GM19043 (cell line): ENCODE results near the gene MTM1.

Experiments used
- ATAC-seq: cut with Tn5 transposase; IDR thresholded peaks from one replicate; pipeline ENCODE4 v1.9.1; 2021; ENCODE audit warnings: low read depth; ENCODE audit not compliant: unreplicated experiment

Gene MTM1

DNA sequence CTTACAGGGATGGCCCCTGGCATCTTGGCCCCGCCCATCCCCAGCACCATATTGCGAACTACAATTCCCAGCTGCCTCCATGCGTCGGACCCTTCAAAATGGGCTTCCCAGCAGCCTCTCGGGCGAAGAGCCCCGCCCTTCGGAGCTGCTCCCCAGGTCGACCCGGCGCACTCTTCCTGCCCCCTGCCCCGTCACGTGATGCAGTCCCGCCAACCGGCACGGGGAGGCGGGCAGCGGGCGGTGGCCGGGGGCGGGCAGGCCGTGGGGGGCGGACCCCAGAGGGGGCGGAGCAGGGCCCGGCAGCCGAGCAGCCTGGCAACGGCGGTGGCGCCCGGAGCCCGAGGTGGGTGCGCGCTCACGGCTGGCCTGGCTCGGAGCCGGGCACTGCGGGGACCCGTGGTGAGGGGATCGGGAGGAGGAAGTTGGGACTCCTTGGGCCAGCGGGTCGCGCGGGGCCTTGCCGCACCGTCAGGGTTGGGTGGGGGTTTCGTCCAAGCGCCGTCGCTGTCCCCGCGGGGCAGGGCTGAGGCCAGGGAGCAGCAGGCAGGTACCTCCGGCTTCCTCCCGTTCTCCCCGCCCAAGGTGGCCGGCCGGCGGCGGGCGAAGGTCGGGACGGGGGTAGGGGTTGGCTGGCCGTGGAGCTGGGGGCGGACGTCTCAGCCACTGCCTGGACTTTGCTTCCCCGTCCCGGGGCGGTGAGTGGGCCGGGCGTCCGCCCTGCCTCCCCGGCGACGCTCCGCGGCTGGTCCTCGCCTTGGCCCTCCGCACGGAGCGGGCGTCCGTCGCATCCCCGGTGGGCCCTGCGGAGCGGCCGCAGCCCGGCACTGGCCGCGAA lies at the start of gene MTM1:
TSS of gene MTM1 (plus strand) at position 302 of the 835 bp plus-strand sequence. CDS start 23,994 bp downstream, outside the sequence.
- ATAC-seq, result peak; percentile 81

DNA sequence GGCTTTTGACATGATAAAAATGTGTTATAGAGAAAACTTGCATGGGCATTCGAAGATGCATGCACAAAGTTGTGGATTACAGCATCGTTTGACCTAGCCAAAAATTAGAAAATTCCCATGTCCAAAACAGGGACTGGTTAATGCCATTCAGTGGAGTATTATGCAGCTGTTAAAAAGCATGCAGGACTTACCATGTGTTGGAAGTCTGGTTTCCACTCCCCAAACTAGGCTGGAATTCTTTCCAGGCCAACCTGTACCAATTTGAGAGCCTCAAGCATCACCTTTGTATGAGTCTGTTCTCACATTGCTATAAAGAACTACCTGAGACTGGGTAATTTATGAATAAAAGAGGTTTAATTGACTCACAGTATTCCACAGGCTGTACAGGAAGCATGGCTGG lies 45.9 kb upstream of the MTM1 start:
- ATAC-seq, result no peak

- no peak for ATAC-seq
Measured at GRCh38 chrX:150525061-150525919, 43.1 kb upstream of the MTM1 start.

- no peak for ATAC-seq
Measured at GRCh38 chrX:150526692-150527091, 41.7 kb upstream of the MTM1 start.

- ATAC-seq, result no peak
Measured at GRCh38 chrX:150527108-150527507, 41.3 kb upstream of the MTM1 start.

GRCh38 chrX:150529587-150529986 lies 38.8 kb upstream of the MTM1 start:
- ATAC-seq, result no peak

DNA sequence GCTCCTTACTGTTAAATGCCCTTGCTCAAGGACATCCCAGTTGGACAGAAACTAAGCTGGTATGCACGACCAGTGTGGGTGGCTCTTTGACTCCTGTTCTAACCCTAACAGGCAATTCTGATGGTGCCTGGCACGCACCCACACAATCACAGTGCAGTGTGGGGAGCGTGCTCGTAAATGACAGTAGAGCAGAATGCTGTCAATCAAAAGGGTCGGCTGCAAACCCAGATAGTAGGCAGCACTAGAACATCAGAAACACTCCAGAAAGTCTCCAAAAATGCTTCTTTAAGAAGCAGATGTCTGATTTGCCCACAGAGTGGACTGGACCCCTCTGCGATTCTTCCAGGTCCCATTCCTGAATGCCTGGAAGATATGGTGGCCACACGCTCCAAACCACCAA lies 37.6 kb upstream of the MTM1 start:
- no peak for ATAC-seq

- ATAC-seq, result no peak
Measured at GRCh38 chrX:150531467-150531866, 37.0 kb upstream of the MTM1 start.

DNA sequence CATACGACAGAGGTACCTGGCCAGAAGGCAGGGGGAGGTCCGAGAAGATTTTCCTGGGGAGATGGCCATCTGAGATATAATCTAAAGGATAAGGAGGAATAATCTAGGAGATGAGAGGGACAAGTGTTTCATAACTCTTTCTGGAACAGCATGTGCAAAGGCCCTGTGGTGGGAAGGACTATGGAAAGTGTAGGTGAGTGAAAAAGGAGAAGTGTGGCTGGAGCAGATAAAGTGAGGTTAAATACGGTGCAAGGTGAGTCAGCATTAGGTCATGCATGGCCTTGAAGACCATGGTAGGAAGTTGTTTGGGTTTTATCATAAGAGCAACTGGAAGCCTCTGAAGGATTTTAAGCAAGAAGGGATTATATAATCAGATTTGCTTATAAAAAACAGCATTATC lies 34.6 kb upstream of the MTM1 start:
- ATAC-seq, result no peak

DNA sequence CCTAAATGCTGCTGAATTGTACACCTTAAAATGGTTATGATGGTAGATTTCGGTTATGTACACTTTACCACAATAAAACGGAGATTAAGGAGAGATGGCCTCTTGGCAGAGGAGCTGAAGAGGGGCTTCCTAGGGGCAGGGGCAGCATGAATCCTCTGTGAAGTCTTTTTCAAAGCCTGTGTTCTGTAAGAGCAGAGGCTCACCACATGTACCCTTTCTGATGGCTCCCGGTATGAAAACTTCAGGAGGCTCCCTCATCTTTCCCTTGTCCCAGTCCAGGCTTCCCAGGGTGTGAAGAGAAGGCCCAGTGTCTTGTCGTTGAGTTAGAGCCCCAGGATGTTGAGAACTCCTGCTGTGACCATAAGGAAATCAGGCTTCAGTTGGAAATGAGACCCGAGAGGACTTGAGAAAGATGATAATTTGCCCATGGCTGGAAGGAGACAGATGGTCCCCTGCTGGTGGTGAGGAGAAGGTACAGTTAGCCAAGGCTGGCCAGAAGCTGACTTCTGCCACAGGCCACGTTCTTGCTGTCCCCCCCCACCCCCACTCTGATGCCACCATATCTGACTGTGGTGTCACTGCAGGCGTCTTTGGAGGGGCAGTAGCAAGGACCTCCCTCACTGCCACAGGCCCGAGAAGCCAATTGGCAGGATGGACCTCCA lies 31.8 kb upstream of the MTM1 start:
- ATAC-seq, result no peak

DNA sequence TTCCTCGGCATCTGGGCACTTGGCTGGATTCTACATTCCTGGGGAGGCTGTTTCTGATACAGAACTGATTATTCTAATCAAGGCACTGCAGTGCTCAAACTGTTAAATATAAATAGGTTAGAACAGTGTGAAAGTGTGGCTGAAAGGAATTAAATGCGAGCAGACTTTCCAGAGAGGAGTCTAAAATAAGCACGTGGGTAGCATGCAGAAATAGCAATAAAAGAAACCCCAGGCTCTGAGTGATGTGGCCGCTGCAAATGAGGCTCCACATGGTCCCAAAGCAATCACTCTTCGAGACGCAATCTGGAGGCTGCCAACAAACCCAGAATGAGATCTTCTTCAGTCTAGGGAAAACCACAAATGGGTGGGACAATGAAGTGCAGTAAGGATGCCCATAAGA lies 30.6 kb upstream of the MTM1 start:
- no peak for ATAC-seq

GRCh38 chrX:150540965-150541364 lies 27.5 kb upstream of the MTM1 start:
- ATAC-seq, result no peak

GRCh38 chrX:150542846-150543229 lies 25.6 kb upstream of the MTM1 start:
- ATAC-seq, result peak; percentile 25

GRCh38 chrX:150543230-150544155 lies 24.9 kb upstream of the MTM1 start:
- peak; percentile 42 for ATAC-seq

DNA sequence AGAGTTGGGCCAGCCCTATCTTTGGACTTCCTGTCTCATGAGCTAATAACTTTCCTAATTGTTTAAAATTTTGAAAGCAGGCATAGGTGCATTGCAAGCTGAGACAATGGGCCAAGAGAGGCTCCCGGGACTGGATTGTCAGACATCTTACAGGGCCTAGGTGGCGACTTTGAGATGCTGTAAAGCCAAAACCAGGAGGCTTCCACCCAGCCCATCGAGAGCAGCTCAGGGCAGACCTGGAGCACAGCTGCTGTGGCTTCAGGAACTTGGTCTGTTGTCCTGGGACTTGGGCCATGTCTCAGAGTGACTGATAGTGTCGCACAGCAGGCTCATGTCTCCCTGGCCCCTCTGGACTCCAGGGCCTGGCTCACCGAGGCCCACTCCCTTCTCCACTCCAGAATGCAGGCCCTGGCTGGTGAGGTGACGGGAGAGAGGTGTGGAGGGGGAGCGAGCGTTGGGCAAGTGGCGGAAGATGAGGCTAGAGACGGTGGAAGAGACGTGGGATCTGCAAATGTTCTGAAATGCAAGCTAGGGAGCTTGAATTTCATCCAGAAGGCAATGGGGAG lies 24.1 kb upstream of the MTM1 start:
- ATAC-seq, result no peak

DNA sequence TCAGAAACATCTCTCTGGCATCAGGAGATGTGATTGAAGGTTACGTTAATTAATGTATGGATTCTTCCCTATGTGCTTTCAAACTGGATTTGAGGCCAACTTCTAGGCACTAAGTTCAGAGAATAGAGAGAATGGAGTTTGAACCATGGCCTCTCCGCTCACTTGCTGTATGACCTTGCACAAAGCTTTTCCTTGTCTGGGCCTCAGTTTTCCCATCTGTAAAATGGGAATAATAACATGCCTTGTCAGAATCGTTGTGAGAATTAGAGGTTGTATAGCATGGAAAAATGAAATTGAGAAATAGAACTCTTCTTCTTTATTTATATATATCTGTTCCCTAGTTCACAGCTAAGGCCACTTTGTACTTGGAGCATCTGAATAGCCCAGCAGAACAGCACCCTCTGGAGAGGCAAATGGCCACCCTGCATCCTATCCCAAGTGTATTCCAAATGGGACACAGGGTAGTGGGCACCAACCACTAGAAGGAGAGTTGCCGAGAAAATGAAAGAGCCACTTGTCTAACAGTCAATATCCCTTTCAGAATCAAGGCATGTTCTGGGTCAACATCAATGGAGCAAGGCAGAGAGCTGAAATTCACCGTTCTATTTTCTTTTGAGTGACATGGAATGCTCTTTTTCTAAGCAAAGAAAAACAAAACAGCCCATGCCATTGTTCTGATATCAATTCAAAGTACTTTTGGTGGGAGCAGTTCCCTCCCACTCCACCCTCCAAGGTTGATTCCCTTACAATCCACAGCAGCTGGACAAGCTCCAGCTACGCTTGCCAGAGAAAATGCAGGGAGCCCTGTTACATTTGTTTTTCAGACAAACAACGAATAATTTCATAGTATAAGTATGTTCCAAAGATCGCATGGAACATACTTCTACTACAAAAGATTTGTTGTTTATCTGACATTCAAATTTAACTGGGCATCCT lies 23.3 kb upstream of the MTM1 start:
- ATAC-seq, result no peak

DNA sequence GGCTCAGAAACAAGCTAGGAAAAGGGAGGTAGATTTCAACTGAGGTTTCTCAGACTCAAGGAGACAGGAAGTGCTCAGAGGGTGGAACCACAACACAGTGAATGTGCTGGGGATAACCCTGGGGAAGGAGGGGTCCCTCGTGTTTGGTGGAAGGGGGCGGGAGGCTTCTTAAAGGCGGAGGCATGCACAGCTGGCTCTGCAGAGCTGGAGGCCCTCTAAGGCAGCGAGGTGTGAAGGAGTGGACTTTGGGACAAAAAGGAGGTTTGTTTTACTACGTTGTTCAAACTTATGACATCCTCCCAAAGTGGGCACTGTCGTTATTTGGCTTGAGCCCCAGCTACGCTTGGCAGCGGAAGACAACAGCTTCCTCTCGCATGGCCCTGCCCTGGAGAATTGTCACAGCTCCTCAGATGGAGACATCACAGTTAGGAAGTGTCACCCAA lies 21.7 kb upstream of the MTM1 start:
- ATAC-seq, result no peak

DNA sequence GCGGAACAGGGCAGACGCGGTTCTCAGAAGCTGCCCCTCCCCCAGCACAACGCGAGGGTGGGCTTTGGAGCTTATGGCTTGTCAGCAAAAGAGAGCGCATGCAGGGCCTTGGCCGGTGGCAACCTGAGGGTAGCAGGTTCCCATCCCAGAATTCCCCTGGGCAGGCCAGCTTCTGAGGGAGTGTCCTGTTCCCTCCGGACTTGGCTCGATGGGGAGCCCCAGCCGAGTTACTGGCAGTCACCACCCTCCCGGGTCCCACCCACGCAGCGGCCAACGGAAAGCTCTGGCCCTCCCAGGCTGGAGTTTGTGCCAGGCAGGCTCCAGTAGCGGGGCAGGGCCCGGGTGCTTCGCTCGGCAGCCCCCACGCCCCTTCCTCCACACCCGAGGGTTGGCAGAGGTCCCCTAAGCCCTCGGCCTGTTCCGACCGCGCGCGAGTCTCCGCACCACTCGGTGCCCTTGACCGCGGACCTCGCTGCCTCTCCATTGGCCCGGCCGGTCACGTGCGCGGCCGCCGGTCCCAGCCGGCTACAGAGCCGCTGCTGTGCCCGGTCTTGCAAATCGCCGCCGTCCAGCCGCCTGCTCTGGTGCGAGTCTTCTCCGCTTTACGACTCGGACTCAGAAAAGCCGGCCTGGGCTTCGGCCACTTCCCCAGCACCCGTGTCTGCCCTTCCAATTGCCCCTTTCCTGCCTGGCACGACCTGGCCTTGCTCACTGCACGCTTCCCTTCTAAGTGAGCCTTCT lies 20.9 kb upstream of the MTM1 start:
- peak; percentile 46 for ATAC-seq
